HG03108 (cell line): ENCODE measurements around the gene LIG1.
A peak's percentile ranks its signal among the peaks of the same experiment; 100 is the strongest.

ENCODE experiments used
- ATAC-seq: cut with Tn5 transposase; IDR thresholded peaks from one replicate; pipeline ENCODE4 v1.9.1; 2021; ENCODE audit warnings: moderate library complexity; ENCODE audit not compliant: unreplicated experiment

LIG1 gene

DNA sequence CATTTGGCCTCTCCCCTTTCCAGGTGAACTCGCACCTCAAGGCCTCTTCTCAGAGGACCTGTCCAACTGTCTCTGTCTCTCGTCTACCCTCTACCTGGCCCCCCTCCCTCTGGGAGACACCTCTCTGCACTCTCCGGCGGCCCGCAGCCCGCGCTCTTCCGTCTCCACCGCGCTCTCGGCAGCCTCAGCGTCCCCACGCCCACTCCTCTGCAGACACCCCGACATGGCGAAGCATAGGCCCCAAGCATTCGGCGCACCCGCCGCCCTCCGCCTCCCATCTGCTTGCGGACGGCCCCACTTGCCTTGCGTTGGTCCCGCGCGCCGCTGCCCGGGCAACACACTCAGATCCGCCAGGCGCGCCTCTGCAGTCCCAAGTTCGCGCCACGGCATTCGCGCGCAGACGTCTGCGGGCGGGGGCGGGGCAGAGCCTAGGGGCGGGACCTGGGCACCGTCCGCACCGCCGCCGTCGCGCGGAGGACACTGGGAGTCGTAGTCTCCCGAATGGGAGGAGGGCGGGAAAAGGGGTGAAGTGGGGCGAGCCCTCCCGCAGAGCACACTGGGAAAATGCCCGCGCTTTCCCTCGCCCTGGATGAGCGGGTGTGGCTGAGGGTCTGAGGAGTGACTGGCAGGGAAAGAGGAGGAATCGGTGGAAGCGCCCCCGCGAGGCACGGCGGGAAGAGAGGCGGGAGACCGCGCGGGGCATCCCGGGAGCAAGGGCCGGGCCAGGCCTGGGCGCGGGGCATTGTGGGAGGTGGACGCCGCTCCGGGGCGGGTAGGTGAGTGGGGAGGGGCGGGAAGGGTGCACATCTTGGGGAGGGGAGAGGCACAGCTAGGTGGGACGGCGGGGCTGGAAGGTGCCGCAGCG is at the start of gene LIG1, which contains the start of gene ZSWIM9:
TSS of gene LIG1 (minus strand) at position 406 of the 865 bp plus-strand sequence. CDS start 4,778 bp downstream, outside the sequence.
TSS of gene ZSWIM9 (plus strand) at position 742 of the 865 bp plus-strand sequence. CDS start 1,123 bp downstream, outside the sequence.
- peak; percentile 76 for ATAC-seq

DNA sequence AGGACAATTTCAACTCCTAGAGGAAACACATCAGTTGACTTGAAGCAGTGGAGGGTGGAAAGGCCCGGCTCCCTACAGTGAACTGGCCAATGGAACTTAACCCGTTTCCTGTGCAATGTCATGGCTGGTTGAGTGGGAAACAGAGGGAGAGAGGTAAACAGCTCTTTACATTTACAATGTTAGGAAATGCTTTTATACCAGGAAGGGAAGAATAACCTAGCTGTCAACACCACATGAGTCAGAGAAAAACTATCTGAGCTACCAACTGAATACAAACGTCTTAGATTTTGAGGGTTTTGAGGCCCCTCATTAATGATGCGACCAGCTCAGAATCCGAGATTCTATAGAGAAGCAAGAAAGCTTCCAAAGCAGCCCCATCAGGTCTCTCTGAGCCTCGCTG is 48.9 kb upstream of the LIG1 start:
- no peak for ATAC-seq

DNA sequence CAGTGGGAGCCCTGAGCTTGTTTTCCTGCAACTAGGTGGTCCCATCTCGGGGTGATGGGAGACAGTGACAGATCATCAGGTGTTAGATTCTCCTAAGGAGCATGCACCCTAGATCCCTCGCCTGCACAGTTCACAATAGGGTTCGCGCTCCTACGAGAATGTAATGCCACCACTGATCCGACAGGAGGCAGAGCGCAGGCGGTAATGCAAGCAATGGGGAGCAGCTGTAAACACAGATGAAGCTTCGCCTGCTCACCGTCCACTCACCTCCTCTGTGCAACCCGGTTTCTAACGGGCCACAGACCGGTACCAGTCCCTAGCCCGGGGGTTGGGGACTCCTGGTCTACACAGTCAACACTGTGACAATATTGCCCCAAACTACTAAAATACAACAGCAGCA is 46.8 kb upstream of the LIG1 start:
- ATAC-seq: no peak

DNA sequence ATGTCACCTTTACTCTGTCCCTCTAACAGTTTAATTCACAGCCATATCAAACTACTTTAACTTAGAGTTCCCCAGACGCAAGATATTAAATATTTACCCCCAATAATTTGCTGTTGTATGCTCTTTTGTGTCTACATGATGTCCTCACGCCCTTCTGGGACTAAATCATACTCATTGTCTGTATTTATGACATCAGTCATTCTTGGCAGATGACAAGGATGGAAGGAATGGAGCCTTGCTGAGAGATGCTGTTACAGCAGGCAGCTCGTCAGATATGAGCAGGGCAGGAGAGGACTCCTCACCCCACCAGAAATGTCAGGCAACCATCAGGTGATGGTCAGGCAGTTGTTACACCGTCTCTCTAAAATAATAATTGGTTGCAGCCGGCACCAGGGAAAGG is 43.8 kb upstream of the LIG1 start:
- ATAC-seq: no peak

DNA sequence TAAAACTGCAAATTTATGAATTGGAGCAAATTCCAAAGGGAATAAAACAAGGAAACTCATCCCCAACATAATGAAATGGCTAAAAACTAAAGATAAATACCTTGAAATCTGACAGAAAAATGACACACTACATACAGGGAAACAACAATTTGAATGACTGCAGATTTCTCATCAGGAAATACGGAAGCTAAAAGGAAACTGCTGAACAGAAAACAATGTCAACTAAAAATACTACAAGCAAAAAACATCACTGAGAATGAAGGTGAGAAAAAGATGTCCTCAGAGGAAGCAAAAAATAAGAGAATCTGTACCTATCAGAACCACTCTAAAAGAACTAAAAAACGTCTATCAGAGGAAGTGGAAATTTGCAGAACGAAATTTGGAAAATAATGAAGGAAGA is 39.9 kb upstream of the LIG1 start:
- ATAC-seq: no peak

DNA sequence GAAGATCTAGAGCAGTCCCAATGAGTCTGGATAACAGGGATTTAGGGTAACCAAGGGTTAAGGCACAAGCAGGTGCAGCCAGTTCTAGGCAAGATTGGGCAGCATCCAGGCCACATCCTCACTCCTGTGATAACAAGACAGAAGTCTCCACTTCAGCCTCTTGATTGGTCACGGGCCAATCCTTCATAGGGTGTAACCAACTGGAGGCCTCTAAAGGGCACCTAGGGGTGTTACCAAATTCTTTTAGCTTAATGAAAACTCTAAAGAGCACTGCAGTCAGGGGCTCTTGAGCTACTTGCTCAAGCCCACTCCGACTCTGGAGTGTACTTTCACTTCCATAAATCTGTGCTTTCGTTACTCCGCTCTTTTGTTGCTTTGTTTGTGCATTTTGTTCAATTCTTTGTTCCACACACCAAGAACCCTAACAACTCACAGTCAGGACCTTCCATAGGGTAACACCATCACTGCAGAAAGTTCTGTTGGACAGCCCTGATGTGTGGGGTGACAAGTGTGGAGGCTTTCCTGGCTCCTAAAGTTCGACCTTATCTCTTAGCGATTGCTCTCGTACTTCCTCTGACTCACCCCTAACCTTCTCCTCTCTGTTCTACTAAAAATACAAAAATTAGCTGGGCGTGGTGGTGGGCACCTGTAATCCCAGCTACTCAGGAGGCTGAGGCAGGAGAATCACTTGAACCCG is 36.4 kb upstream of the LIG1 start:
- no peak for ATAC-seq

DNA sequence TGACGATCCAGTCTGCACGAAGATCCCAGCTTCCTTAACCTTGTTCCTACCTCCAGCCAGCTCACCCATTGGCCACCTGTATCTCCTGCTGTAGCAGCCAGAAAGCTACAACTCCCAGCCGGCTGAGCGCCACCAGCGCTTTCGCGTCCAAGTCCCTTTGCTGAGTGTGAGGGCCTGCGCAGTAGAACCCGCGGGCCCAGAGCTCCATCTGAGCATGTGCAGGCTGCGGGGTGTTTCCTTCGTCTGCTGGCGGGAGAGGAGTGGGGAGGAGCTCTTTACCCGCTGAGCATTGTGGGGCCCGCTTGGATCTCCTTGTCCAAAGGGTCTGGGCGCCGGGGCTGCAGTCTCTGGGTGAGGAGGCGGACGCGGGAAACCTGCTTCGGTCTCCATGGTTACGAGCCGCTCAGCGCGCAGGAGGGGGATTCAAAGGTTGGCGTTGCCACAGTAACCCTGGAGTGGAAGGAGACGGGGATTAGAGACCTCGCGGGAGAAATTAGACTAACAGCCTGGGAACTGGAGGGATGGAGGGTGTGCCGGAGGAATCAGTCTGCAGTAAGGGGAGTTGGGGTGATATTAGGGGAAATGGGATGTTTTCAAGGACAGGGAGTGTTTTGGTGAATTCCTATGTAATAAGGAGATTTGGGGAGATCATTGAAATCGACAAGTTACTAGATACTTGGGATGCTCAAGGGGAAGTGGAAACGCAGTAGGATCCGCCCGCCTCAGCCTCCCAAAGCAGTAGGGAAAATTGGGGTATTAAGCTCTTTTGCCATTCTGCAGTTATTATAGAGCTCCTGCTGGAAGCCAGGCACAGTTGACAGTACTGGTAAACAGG is 33.9 kb upstream of the LIG1 start:
- ATAC-seq: peak; percentile 95

DNA sequence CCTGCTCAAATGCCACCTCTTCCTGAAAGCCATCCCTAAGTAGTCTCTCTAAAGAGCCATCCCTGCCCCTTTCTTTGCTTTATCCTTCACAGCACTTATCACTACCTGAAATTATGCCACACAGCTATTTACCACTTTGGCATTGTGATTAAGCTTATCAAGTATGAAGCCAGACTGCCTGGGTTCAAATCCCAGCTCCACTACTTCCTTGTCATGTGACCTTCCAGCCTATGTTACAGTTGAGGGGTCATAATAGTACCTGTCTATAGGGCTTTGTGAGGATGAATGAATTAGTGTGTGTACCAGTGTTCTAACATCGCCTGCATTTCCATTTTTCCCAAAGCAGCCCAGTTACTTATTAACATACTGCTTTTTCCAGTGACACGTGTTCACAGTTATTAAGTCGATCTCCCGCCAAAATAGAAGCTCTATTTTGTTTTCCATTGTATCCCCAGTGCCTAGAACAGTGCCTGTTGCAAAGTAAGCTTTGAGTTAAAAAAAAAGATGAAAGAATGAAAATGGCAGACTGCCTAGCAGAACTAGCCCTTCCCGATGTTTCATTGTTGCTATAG is 33.2 kb upstream of the LIG1 start:
- no peak for ATAC-seq

DNA sequence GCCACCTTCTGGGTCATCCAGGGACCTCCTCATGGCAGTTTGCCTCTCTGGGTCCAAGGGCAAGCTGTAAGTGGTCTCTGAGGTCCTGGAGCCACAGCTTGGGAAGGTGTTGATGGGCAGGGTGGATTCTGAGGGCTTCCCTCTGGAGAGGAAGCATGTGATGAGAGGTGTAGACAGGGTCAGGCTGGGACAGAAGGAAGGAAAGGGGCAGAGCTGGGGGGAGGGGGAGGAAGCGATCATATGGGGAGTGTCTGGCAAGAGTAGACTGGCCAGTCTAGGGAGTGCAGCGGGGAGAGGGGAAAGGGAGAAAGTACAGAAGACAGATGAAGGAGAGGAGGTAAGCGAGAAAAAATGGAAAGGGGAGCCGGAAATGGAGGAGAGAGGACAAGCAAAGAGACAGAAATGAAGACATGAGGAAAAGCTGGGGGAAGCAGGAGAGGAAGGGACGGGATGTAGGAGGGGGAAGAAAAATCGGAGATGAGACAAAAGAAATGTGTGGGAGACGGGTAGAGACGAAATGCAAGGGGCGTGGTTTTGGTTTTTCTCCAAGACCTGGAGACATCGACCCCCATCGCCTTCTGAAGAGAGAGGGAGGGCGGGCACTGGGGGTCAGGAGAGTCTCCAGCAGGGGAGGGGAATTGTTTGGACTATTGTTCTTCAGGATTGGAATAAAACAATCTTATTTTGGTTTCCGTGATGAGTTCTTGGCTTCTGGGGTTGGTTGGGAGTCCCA is 27.0 kb upstream of the LIG1 start:
- ATAC-seq: no peak

DNA sequence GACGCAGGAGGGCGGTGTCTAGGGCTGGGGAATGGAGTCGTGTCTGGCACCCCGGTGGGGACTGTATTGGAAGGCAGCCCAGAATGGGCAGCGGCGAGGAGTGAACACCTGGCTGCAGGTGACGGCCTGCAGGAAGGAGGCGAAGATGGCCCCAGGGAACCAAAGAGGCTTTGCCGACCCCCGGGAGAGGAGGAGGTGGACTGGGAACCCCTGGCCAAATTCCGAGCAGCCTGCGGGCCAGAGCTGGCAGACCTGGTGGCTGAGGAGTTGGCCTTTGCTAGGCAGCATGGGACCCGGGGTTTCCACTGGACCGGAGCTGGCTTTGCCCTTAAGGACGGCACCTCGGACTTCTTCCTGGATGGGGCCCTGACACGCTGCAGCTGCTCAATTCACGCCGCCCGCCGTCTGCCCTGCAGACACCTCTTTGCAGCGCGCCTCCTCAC is 26.2 kb upstream of the LIG1 start:
- ATAC-seq: no peak

DNA sequence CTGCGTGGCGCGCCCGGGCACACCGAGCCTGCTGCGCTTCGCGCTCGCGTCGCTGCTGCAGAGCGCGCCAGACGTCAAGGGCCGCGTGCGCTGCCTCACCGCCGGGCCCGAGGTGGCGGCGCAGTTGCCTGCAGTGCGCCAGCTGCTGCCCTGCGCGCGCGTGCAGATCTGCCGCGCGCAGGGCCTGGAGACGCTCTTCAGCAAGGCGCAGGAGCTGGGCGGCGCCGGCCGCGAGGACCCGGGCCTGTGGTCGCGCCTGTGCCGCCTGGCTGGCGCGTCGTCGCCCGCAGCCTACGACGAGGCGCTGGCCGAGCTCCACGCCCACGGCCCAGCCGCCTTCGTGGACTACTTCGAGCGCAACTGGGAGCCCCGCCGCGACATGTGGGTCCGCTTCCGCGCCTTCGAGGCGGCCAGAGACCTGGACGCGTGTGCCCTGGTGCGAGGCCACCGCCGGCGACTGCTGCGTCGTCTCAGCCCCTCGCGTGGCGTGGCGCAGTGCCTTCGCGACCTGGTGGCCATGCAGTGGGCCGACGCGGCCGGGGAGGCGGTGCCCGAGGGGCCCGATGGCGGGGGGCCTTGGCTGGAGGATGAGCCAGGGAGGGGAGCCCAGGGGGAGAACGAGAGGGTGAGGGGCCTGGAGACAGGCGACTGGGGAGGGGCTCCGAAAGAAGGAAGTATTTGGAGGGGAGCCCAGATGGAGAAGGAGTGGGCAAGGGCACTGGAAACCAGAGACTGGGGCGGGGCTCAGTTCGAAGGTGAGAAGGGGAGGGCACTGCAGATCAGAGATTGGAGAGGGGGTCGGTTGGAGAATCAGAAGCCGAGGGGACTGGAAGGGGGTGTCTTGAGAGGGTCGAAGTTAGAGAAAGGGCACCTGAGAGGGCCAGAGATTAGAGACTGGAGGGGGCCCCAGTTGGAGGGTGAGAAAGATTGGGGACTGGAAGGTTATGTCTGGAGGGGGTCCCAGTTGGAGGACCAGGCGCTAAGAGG is 25.0 kb upstream of the LIG1 start:
- no peak for ATAC-seq

DNA sequence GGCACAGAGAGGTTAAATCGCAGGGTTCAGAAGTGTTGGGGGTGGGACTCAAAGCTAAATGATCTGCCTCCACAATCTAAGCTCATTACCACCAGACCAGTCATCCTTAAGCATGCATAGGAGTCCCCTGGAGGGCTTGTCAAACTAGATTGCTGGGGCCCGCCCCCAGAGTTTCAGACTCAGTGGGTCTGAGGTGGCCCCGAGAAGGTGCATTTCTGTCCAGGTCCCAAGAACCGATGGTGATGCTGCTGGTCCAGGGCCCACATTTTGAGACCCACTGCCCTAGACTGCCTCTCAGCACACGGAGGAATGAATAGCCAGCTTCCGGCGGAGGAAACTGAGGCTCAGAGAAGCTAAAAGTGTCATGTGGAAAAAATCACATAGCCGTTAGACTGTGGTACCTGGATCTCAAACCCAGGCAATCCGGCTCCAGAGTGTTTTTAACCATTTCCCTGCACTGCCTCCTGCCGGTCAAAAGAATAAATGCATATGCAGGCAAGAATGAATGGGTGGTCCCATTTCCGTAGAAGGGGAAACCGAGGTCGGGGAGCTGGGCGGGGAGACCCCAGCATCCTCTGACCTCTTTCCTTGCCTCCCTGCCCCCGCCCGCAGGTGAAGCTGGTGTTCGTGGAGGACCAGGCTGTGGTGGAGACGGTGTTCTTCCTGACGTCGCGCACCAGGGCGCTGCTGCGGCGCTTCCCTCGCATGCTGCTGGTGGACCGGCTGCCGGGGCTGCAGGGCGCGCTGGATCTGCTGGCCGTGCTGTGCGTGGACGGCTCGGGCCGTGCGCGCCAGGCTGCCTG is 24.1 kb upstream of the LIG1 start:
- ATAC-seq: no peak

DNA sequence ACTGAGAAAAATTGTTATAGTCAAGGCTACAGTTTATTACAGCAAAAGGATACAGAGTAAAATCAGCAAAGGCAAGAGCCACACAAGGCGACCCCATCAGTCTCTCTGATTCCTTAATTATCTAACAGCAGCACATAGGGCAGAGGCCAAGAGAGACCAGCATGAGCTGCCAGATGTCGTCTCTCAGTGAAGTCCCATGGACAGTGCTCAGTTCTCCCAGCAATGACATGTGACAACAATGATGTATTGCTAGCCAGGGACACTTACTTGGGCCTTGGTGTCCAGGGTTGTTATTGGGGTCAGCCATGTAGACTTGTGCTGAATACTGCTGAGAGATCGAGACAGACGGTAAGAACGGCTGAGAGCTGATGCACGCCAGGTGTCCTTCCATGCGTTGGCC is 22.6 kb upstream of the LIG1 start:
- ATAC-seq: no peak

DNA sequence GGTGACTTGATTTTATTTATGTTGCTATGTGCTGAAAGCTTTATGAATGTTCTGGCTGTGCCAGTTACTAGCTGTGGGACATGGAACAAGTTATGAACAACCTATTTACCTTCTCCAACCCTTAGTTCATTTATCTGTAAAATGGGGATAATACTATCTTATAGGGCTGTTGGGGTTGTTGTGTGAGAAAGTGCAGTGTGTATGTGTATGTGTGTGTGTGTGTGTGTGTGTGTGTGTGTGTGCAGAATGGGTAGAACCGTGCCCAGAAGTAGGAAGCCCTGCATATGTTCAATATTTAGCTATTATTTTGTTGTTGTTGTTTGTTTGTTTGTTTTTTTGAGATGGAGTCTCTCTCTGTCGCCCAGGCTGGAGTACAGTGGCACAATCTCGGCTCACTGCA is 20.7 kb upstream of the LIG1 start:
- ATAC-seq: no peak

DNA sequence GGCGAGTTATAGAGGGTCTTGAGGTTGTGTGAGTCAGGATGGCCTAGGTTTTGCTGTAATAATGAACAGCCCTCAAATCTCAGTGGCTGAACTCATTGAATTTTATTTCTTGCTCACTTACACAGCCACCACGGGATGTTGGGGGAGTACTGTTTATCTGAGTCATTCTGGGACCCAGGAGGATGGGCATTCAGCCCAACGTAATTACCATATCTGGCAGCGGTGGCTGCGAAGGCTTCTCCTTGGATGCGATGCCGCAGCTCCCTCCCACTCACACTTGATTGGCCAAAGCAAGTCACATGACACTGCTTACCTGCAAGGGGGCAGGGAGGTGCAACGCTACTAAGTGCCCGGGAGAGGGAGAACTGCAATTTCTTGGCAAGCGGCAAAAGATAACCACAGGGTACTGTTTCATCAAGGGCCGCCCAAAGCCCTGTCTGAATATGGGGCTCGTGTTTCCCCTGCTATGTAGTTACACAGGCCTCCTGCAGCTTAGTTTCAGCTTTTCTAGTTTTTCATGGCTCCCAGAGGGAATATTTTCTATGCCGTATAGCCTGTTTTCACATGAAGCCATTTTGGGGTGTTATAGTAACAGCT is 20.2 kb upstream of the LIG1 start:
- no peak for ATAC-seq

DNA sequence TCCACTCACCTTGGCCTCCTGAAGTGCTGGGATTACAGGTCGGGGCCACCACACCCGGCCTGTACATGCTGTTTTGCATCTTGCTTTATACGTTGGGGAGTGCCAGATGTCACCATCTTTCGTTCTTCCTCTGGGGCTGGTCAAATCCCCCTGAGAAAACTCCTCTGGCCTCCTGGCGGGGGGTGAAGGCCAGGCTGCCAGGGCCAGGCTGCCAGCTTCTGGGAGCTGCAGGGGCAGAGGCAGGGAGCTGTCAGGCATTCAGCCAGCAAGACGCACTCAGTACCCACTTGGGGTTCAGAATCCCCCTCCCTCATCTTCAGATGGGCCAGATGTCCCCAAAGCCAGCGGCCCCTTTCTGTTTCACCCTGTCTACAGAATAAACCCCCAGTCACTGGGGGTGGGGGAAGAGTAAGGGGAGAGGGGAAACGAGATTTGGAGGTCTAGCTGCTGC is 16.4 kb upstream of the LIG1 start:
- ATAC-seq: no peak

DNA sequence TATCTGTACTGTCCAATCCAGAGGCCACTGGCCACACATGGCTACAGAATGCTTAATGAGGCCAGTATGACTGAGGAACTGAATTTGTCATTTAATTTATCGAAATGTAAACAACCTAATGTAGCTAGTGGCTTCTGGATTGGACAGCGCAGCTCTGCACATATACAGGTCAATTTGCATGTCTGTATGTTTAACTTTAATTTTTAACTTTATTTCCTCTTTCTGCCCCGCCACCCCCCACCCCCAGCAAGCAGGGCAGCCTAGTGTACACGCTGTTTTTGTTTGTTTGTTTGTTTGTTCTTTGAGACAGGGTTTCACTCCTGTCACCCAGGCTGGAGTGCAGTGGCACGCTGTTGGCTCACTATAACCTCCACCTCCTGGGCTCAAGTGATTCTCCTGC is 15.9 kb upstream of the LIG1 start:
- ATAC-seq: no peak

DNA sequence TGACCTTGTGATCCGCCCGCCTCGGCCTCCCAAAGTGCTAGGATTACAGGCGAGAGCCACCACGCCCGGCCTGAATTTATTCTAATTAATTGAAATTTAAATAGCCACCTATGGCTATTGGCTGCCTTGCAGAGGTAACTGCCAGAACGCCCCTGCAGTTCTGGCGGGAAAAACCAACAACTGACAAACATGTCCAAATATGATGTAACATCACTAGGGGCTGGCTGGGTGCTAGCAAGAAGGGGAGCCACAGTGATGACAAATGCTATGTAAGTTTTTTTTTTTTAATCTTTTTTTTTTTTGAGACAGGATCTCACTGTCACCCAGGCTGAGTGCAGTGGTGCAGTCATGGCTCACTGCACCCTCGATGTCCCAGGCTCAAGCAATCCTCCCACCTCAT is 13.2 kb upstream of the LIG1 start:
- no peak for ATAC-seq
